B cell (primary cell): ENCODE measurements around the gene GHRL. TPM values are rescaled to one million over a fixed set of nuclear protein-coding genes. Genes with fewer than 3 reads are reported as not detected.

Experiments
- ATAC-seq: fragments of 200-7000 bp; cut with Tn5 transposase; one replicate; pipeline ENCODE4 v1.10.0; 2021; ENCODE audit warnings: low read depth, mild to moderate bottlenecking, moderate number of reproducible peaks, moderate library complexity
- CTCF ChIA-PET: fragments of 350-600 bp; sonication (Branson Sonifier 250); formaldehyde crosslinking; loops from one replicate; lab custom pipeline; 2021; ENCODE audit warnings: antibody characterized with exemption, inconsistent platforms; lab: Charles Lee
- POLR2A ChIA-PET: fragments of 350-600 bp; sonication (Branson Sonifier 250); formaldehyde crosslinking; loops from one replicate; lab custom pipeline; 2021; ENCODE audit warnings: antibody characterized with exemption; lab: Charles Lee
- DNase-seq: peaks from one replicate; pipeline ENCODE4 v3.0.0; 2013
- H2AFZ ChIP-seq: 2 replicates; pipeline ENCODE4 v1.6.1; 2012; ENCODE audit warnings: mild to moderate bottlenecking, low read depth, low read length; ENCODE audit not compliant: insufficient read depth, poor library complexity, severe bottlenecking
- H3K27ac ChIP-seq, 2 donors: 1 replicate in 1 of 2; 2 replicates in 1 of 2; pipeline ENCODE4 v1.5.1; 2012 to 2013; ENCODE audit warnings: low read length in 2 of 2, mild to moderate bottlenecking in 2 of 2, moderate library complexity in 1 of 2
- H3K27me3 ChIP-seq, 4 experiments: fragments of 200-600 bp in 1 of 4; sonication (generic) in 1 of 4; replicated peaks in 1 of 4; 1 replicate in 2 of 4; 2 replicates in 2 of 4; pipeline versions ENCODE4 v1.6.1 to v1.7.0; 2013 to 2016; ENCODE audit warnings: low read length in 3 of 4, mild to moderate bottlenecking in 2 of 4, mixed read lengths in 1 of 4, moderate library complexity in 1 of 4; ENCODE audit not compliant: insufficient read depth in 4 of 4, control insufficient read depth in 3 of 4; ENCODE audit errors: control extremely low read depth in 1 of 4
- H3K36me3 ChIP-seq, 2 experiments: replicated peaks in 1 of 2; 1 replicate in 1 of 2; 2 replicates in 1 of 2; pipeline versions ENCODE4 v1.6.1 to v1.7.1; 2013; ENCODE audit warnings: low read length in 1 of 2; ENCODE audit not compliant: insufficient read depth in 2 of 2, control insufficient read depth in 1 of 2; ENCODE audit errors: control extremely low read depth in 1 of 2, extremely low read depth in 1 of 2
- H3K4me1 ChIP-seq, 2 donors: fragments of 200-600 bp in 1 of 2; sonication (generic) in 1 of 2; 1 replicate in 1 of 2; 2 replicates in 1 of 2; pipeline versions ENCODE4 v1.5.1 to v1.6.1; 2013 to 2017; ENCODE audit warnings: low read length in 2 of 2; ENCODE audit not compliant: control insufficient read depth in 2 of 2, insufficient read depth in 2 of 2
- H3K4me2 ChIP-seq: replicated peaks from 2 replicates; pipeline ENCODE3; 2012; ENCODE audit warnings: mild to moderate bottlenecking, low read depth, low read length; ENCODE audit not compliant: poor library complexity, severe bottlenecking
- H3K4me3 ChIP-seq, 5 experiments: fragments of 200-600 bp in 1 of 5; sonication (generic) in 1 of 5; 1 replicate in 3 of 5; 2 replicates in 2 of 5; pipeline versions ENCODE4 v1.5.1 to v1.7.0; 2011 to 2016; ENCODE audit warnings: low read length in 4 of 5, mild to moderate bottlenecking in 4 of 5, low read depth in 2 of 5, control low read depth in 1 of 5, moderate library complexity in 1 of 5; ENCODE audit not compliant: insufficient read depth in 1 of 5; ENCODE audit errors: control extremely low read depth in 1 of 5, extremely low read depth in 1 of 5
- H3K79me2 ChIP-seq: fragments of 200-600 bp; sonication (generic); one replicate; pipeline ENCODE4 v1.6.0; 2016; ENCODE audit warnings: low read length; ENCODE audit not compliant: control insufficient read depth, insufficient read depth
- H3K9ac ChIP-seq: fragments of 200-600 bp; sonication (generic); 2 replicates; pipeline ENCODE4 v1.6.1; 2017; ENCODE audit warnings: mild to moderate bottlenecking, low read length, moderate library complexity
- H3K9me3 ChIP-seq, 3 donors: one replicate each; pipeline versions ENCODE4 v1.6.1 to v1.7.1; 2013; ENCODE audit warnings: low read length in 2 of 3; ENCODE audit not compliant: control insufficient read depth in 2 of 3, insufficient read depth in 1 of 3; ENCODE audit errors: control extremely low read depth in 1 of 3
- H4K20me1 ChIP-seq: 2 replicates; pipeline ENCODE4 v1.6.0; 2012; ENCODE audit warnings: mild to moderate bottlenecking, low read length; ENCODE audit not compliant: insufficient read depth, control insufficient read depth, poor library complexity, severe bottlenecking
- H3K27ac Mint-ChIP-seq: one replicate; pipeline ENCODE4 v1.8.0; 2021; ENCODE audit warnings: mixed read lengths
- H3K27me3 Mint-ChIP-seq: one replicate; pipeline ENCODE4 v1.8.0; 2021; ENCODE audit warnings: mixed read lengths
- H3K4me1 Mint-ChIP-seq: one replicate; pipeline ENCODE4 v1.8.0; 2021; ENCODE audit warnings: mixed read lengths
- H3K4me3 Mint-ChIP-seq: one replicate; pipeline ENCODE4 v1.8.0; 2021; ENCODE audit warnings: mixed read lengths
- H3K9me3 Mint-ChIP-seq: one replicate; pipeline ENCODE4 v1.8.0; 2022; ENCODE audit warnings: mixed read lengths; ENCODE audit not compliant: insufficient read depth
- CTCF ChIP-seq: fragments of 200-600 bp; IDR thresholded peaks from one replicate; pipeline ENCODE4 v1.8.0; 2022; ENCODE audit warnings: antibody characterized with exemption, mild to moderate bottlenecking
- EZH2 ChIP-seq: IDR thresholded peaks from 2 replicates; pipeline ENCODE4 v1.6.1; 2012; ENCODE audit warnings: borderline replicate concordance, low read depth, mild to moderate bottlenecking, moderate library complexity, low read length; ENCODE audit not compliant: insufficient read depth, poor library complexity, severe bottlenecking
- WGBS: methylation state at CpG from one replicate; pipeline ENCODE4 v1.1.5; 2013; ENCODE audit warnings: missing lambda C conversion rate; ENCODE audit not compliant: insufficient coverage; 5-methylcytosine and 5-hydroxymethylcytosine counted together
- intact Hi-C: fragments of 100-400 bp; cut with micrococcal nuclease; formaldehyde crosslinking; loops from one replicate; pipeline ENCODE4 v1.10.0; 2022
- polyA plus RNA-seq: library from polyadenylated mRNA; depleted of rRNA; stranded (reverse); fragments of >200 nt; gene quantifications from 2 replicates; pipeline ENCODE4 v1.2.3, GENCODE V29; 2012
- total RNA-seq, 2 donors: library from RNA; stranded (reverse); fragments of 120-200 nt in 1 of 2; gene quantifications; 1 replicate in 1 of 2; 2 replicates in 1 of 2; pipeline versions ENCODE4 v1.2.3 to v1.2.4, GENCODE V29; 2013 to 2022

Gene GHRL
- total and polyA plus RNA-seq, 2 donors (not counting 1 experiment from before 2014, with no cell fraction given) = 2.8 to 3.0 TPM

GRCh38 chr3:10290481-10291176 lies 2.1 kb downstream of the GHRL start:
- H3K36me3 ChIP-seq = peaks cover 0 to 21% of the 10 kb centered on the region in 2 experiments
- Mint-ChIP-seq H3K27me3 (no peaks in the 10 kb centered on the region), H3K9me3 (no peaks in the 10 kb centered on the region), H3K4me3 (no peak overlapping the region), H3K27ac (no peak overlapping the region), H3K4me1 (peaks cover 40% of the 10 kb centered on the region)
- intact Hi-C loops = no loop called here
- TF ChIP-seq EZH2 = no peak
- TF ChIP-seq CTCF = no peak
- no peaks in the 10 kb centered on the region for H4K20me1 ChIP-seq
- ChIA-PET CTCF (interaction anchor here (1.2 to 2.0 kb wide), 2 partner anchors 67 to 449 kb away, joined by 3 to 6 read pairs; no protein-coding TSS in a partner anchor), POLR2A (no interaction called here)
- no peak overlapping the region for H3K9ac ChIP-seq
- no peak overlapping the region for H3K4me2 ChIP-seq
- H3K79me2 ChIP-seq = peaks cover 4% of the 10 kb centered on the region
- no peak overlapping the region for H3K27ac ChIP-seq
- no peaks in the 10 kb centered on the region for H3K27me3 ChIP-seq
- 97% methylated on average over 18 of the region's 18 CpGs for WGBS
- H2AFZ ChIP-seq = no peak overlapping the region
- no peaks in the 10 kb centered on the region for H3K9me3 ChIP-seq
- H3K4me3 ChIP-seq = no peak overlapping the region
- H3K4me1 ChIP-seq = peaks cover 26 to 30% of the 10 kb centered on the region in 2 donors
- DNase-seq (no peak), ATAC-seq (no peak)

- Mint-ChIP-seq H3K4me3 (no peak overlapping the region), H3K27me3 (no peaks in the 10 kb centered on the region), H3K27ac (peak overlapping the region; percentile 56), H3K4me1 (peaks cover 38% of the 10 kb centered on the region), H3K9me3 (no peaks in the 10 kb centered on the region)
- no peak overlapping the region for H3K9ac ChIP-seq
- H3K4me3 ChIP-seq = no peak overlapping the region
- H4K20me1 ChIP-seq = no peaks in the 10 kb centered on the region
- ChIA-PET POLR2A (interaction anchor here (0.5 kb wide), 1 partner anchor 274 kb away, joined by 3 read pairs; no protein-coding TSS in a partner anchor), CTCF (interaction anchor here (1.2 to 2.0 kb wide), 2 partner anchors 67 to 449 kb away, joined by 3 to 6 read pairs; no protein-coding TSS in a partner anchor)
- no peaks in the 10 kb centered on the region for H3K27me3 ChIP-seq
- 95% methylated on average over 9 of the region's 9 CpGs for WGBS
- no peaks in the 10 kb centered on the region for H3K9me3 ChIP-seq
- no peak overlapping the region for H2AFZ ChIP-seq
- peaks cover 0 to 21% of the 10 kb centered on the region in 2 experiments for H3K36me3 ChIP-seq
- no peak for TF ChIP-seq EZH2
- TF ChIP-seq CTCF = no peak
- ATAC-seq (no peak), DNase-seq (no peak)
- H3K27ac ChIP-seq = no peak overlapping the region
- intact Hi-C loops = no loop called here
- peaks cover 30% of the 10 kb centered on the region in 2 donors for H3K4me1 ChIP-seq
- H3K4me2 ChIP-seq = no peak overlapping the region
- peaks cover 4% of the 10 kb centered on the region for H3K79me2 ChIP-seq
Measured at GRCh38 chr3:10289787-10290355, 2.9 kb downstream of the GHRL start.
